A549 (cell line): Measurements from ENCODE around the gene ZSCAN1.

Experiments used
- CHD2 ChIP-seq: fragments of 150-350 bp; IDR thresholded peaks from 2 replicates; pipeline ENCODE4 v1.6.1; 2014; ENCODE audit warnings: low read length; ENCODE audit not compliant: partially characterized antibody
- CHD4 ChIP-seq: fragments of 200-600 bp; sonication (generic); IDR thresholded peaks from 2 replicates; pipeline ENCODE4 v1.6.1; 2016; ENCODE audit warnings: antibody characterized with exemption, mild to moderate bottlenecking, borderline replicate concordance
- CTCF ChIP-seq: fragments of >200 bp; sonication (Bioruptor Twin); formaldehyde crosslinking; IDR thresholded peaks from 3 replicates; pipeline ENCODE4 v1.5.1; 2016
- ESRRA ChIP-seq: fragments of 150-350 bp; IDR thresholded peaks from 2 replicates; pipeline ENCODE4 v1.6.1; 2014; ENCODE audit warnings: mild to moderate bottlenecking, low read length, borderline replicate concordance
- FOSL2 ChIP-seq, 2 experiments: fragments of 450-650 bp in 1 of 2; fragments of >200 bp in 1 of 2; sonication (Bioruptor Twin) in 1 of 2; formaldehyde crosslinking; IDR thresholded peaks; 2 replicates each; pipeline versions ENCODE4 v1.5.0 to v1.6.1; 2016 to 2020; ENCODE audit warnings: mild to moderate bottlenecking in 1 of 2, moderate library complexity in 1 of 2
- FOXS1 ChIP-seq: fragments of 250-450 bp; sonication (Bioruptor Pico); IDR thresholded peaks from 2 replicates; pipeline ENCODE4 v1.5.0; 2020; ENCODE audit warnings: mild to moderate bottlenecking, moderate library complexity
- HDAC2 ChIP-seq: fragments of 200-600 bp; sonication (generic); IDR thresholded peaks from 2 replicates; pipeline ENCODE4 v1.6.1; 2016
- JUN ChIP-seq, 2 experiments: fragments of >200 bp; sonication (Bioruptor Twin); formaldehyde crosslinking; IDR thresholded peaks; 2 replicates in 1 of 2; 3 replicates in 1 of 2; pipeline ENCODE4 v1.6.1; 2016 to 2017
- MAX ChIP-seq: IDR thresholded peaks from 2 replicates; pipeline ENCODE4 v1.6.1; 2012
- PHF8 ChIP-seq: fragments of 200-600 bp; sonication (generic); IDR thresholded peaks from 2 replicates; pipeline ENCODE4 v1.6.1; 2016; ENCODE audit warnings: low read depth, mild to moderate bottlenecking, antibody characterized with exemption, moderate library complexity, borderline replicate concordance
- POLR2A ChIP-seq: IDR thresholded peaks from 2 replicates; pipeline ENCODE4 v1.6.1; 2012; ENCODE audit warnings: mild to moderate bottlenecking, low read length
- RAD21 ChIP-seq, 2 experiments: fragments of >200 bp in 1 of 2; sonication (Bioruptor Twin) in 1 of 2; formaldehyde crosslinking in 1 of 2; IDR thresholded peaks in 1 of 2; conservative IDR thresholded peaks in 1 of 2; 2 replicates in 1 of 2; 3 replicates in 1 of 2; pipeline ENCODE4 v1.6.1; 2012 to 2018; ENCODE audit warnings: inconsistent platforms in 1 of 2
- RCOR1 ChIP-seq: fragments of 150-350 bp; IDR thresholded peaks from 2 replicates; pipeline ENCODE4 v1.6.1; 2014; ENCODE audit warnings: antibody characterized with exemption, low read length, low read depth
- REST ChIP-seq: fragments of 200-600 bp; sonication (generic); IDR thresholded peaks from 2 replicates; pipeline ENCODE4 v1.6.1; 2016; ENCODE audit warnings: antibody characterized with exemption, mild to moderate bottlenecking, moderate library complexity

- TF ChIP-seq REST: no peak
- no peak for TF ChIP-seq JUN (IDR thresholded peaks at IDR 0.05)
- no peak for TF ChIP-seq CTCF
- TF ChIP-seq FOXS1 (CRISPR knock-in tag): no peak
- no peak for TF ChIP-seq POLR2A
- no peak for TF ChIP-seq ESRRA
- TF ChIP-seq CHD4: no peak
- TF ChIP-seq CHD2: no peak
- TF ChIP-seq RAD21 (conservative IDR thresholded peaks at IDR 0.05 in 1 of 2, IDR thresholded peaks at IDR 0.05 in 1 of 2): no peak
- TF ChIP-seq HDAC2: no peak
- no peak for TF ChIP-seq PHF8
- no peak for TF ChIP-seq RCOR1
- TF ChIP-seq FOSL2 (IDR thresholded peaks at IDR 0.05): no peak
- TF ChIP-seq FOSL2 (CRISPR knock-in tag; IDR thresholded peaks at IDR 0.05): no peak
- no peak for TF ChIP-seq MAX
These were observed 63.1 kb downstream of the ZSCAN1 start for GRCh38 chr19:58096884-58097283.
